AG10803 (cell line): ENCODE measurements around the gene RAP1GAP.

Experiments used
- DNase-seq: peaks from one replicate; pipeline ENCODE4 v3.0.0; 2010; ENCODE audit warnings: low read depth
- H3K4me3 ChIP-seq: 2 replicates; pipeline ENCODE4 v1.5.1; 2011; ENCODE audit warnings: mild to moderate bottlenecking, low read length, control low read depth
- CTCF ChIP-seq: conservative IDR thresholded peaks from 2 replicates; pipeline ENCODE4 v1.5.1; 2011; ENCODE audit warnings: mild to moderate bottlenecking, low read length, control low read depth, inconsistent platforms

The RAP1GAP gene

GRCh38 chr1:21623410-21623961 lies 45.7 kb downstream of the RAP1GAP start:
- DNase-seq, result no peak
- no peak overlapping the region for H3K4me3 ChIP-seq
- TF ChIP-seq CTCF, result no peak

- H3K4me3 ChIP-seq, result peak overlapping the region; percentile 33
- DNase-seq, result no peak
- no peak for TF ChIP-seq CTCF
Observed at GRCh38 chr1:21622466-21623315, 46.5 kb downstream of the RAP1GAP start.

- no peak for DNase-seq
- H3K4me3 ChIP-seq, result no peak overlapping the region
- no peak for TF ChIP-seq CTCF
Observed at GRCh38 chr1:21621761-21622436, 47.3 kb downstream of the RAP1GAP start.

GRCh38 chr1:21621051-21621450 lies 48.1 kb downstream of the RAP1GAP start:
- H3K4me3 ChIP-seq, result no peak overlapping the region
- TF ChIP-seq CTCF, result no peak
- DNase-seq, result no peak

- TF ChIP-seq CTCF, result no peak
- H3K4me3 ChIP-seq, result no peak overlapping the region
- no peak for DNase-seq
Observed at GRCh38 chr1:21620496-21620895, 48.7 kb downstream of the RAP1GAP start.

GRCh38 chr1:21620011-21620410 lies 49.1 kb downstream of the RAP1GAP start:
- DNase-seq, result no peak
- TF ChIP-seq CTCF, result no peak
- no peak overlapping the region for H3K4me3 ChIP-seq
